Measurements from ENCODE around the gene OAT. TPM values are rescaled to one million over a fixed set of nuclear protein-coding genes. Genes with fewer than 3 reads are reported as not detected.

OAT gene
- total and polyA plus RNA-seq, 10 of the 15 experiments (the other 5 are each of a cell fraction or from before 2014, with no cell fraction given) = 1.2 to 9.8 (median 1.6) TPM

DNA sequence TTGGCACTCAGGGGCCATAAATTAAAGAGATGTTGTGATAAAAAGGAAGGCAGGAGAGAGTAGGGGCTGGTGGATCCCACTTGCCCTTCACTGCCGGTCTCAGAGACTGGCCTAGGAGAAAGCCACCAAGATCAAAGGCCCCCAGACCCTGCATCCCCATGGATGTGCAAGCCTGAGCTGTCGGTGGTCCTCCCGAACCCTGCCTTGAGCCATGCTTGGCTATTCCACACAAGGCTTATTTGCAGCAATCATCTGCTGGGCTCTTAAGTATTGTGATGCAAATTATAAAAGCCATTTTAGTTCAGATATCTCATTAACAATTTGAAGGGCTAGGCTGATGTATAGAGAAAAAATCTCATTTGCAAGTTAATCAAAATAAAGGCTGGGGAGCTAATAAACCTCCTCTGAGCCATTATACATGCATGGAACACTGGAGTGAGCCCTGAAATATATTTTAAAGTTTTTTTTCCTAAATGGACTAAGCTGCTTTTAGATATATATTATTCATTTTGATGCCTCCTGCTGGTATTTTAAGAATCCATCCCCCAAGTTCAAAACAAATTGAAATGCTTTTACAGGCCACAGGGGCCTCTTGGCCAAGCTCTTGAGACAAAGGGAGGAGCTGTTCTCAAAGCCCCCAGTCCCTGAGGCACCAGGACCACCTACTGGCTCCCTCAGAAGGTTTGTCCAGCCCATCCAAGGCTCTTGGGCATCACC lies 28.1 kb downstream of the OAT start:
- WGBS (ENCODE audit: insufficient coverage, insufficient replicate concordance, low lambda C conversion rate, missing lambda C conversion rate) = 47% methylated on average over 3 of the region's 3 CpGs
- Histone ChIP-seq H4K20me1 (ENCODE audit: control insufficient read depth, insufficient read depth) (no peaks in the 10 kb centered on the region), H3K79me2 (ENCODE audit: control insufficient read depth, insufficient read depth, low read length) (no peaks in the 10 kb centered on the region), H3K4me2 (ENCODE audit: control insufficient read depth, insufficient read depth) (no peak overlapping the region), H3K27ac (ENCODE audit: control insufficient read depth, insufficient read depth) (no peak overlapping the region), H3K27me3 (replicated peaks in 1 of 2; ENCODE audit: control insufficient read depth in 2 of 2, insufficient read depth in 2 of 2, low read length in 1 of 2) (peaks cover 0 to 1% of the 10 kb centered on the region in 2 experiments; a peak in 2 of 4 replicates), H3K36me3 (ENCODE audit: control insufficient read depth in 2 of 2, insufficient read depth in 2 of 2, low read length in 1 of 2) (no peaks in the 10 kb centered on the region), H3K9ac (ENCODE audit: control insufficient read depth, insufficient read depth, low read length) (no peak overlapping the region), H2AFZ (ENCODE audit: control insufficient read depth, low read depth, low read length) (no peak overlapping the region), H3K4me1 (ENCODE audit: control insufficient read depth, insufficient read depth, low read length) (no peaks in the 10 kb centered on the region), H3K4me3 (no peak overlapping the region), H3K9me3 (replicated peaks; ENCODE audit: control insufficient read depth, insufficient read depth, low read length) (no peaks in the 10 kb centered on the region; the same call in 2 of the 3 replicates)
- ChIA-PET SMC1A (ENCODE audit: uncharacterized antibody, unreplicated experiment) (interaction anchor here (0.8 to 6.3 kb wide), 5 partner anchors 13 to 395 kb away, joined by 3 to 57 read pairs (median 3); no protein-coding TSS in a partner anchor), CTCF (interaction anchor here (1.4 to 6.9 kb wide), 5 partner anchors 8 to 394 kb away, joined by 9 to 133 read pairs (median 12); no protein-coding TSS in a partner anchor), POLR2A (interaction anchor here (0.5 kb wide), 1 partner anchor 351 kb away, joined by 3 read pairs; no protein-coding TSS in a partner anchor), RAD21 (ENCODE audit: unreplicated experiment) (interaction anchor here (0.8 to 6.0 kb wide), 3 partner anchors 132 to 395 kb away, joined by 3 to 90 read pairs (median 3); no protein-coding TSS in a partner anchor)
- DNase-seq (ENCODE audit: low read depth, low spot score) (no peak), ATAC-seq (no peak), FAIRE-seq (no peak)
- intact Hi-C loops (cut with micrococcal nuclease; ENCODE audit: unreplicated experiment) (no loop called here), in situ Hi-C loops (cut with MboI) (no loop called here)
- BruUV-seq (replicated peaks) = no TSS peak
- TF ChIP-seq KAT2A (conservative IDR thresholded peaks at IDR 0.05; ENCODE audit: control insufficient read depth, low read depth, low read length) = no peak
- TF ChIP-seq NFYB (IDR thresholded peaks at IDR 0.05; ENCODE audit: insufficient read depth, low read depth, low read length) = no peak
- TF ChIP-seq, protein P1, sequence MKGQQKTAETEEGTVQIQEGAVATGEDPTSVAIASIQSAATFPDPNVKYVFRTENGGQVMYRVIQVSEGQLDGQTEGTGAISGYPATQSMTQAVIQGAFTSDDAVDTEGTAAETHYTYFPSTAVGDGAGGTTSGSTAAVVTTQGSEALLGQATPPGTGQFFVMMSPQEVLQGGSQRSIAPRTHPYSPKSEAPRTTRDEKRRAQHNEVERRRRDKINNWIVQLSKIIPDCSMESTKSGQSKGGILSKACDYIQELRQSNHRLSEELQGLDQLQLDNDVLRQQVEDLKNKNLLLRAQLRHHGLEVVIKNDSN (IDR thresholded peaks at IDR 0.05; ENCODE audit: borderline replicate concordance, extremely low read length, insufficient read depth, low read depth, low read length) = no peak

All from GM12878 (cell line).